ENCODE measurements around the gene ADGRD1.

The ADGRD1 gene

GRCh38 chr12:130966443-130967030 lies 12.8 kb downstream of the ADGRD1 start:
- no peak for DNase-seq (ENCODE audit: low read depth)

- no peak for DNase-seq (ENCODE audit: low read depth)
These were observed 13.9 kb downstream of the ADGRD1 start for GRCh38 chr12:130967636-130968035.

- DNase-seq (ENCODE audit: low read depth): no peak
These were observed 14.9 kb downstream of the ADGRD1 start for GRCh38 chr12:130968611-130969010.

DNA sequence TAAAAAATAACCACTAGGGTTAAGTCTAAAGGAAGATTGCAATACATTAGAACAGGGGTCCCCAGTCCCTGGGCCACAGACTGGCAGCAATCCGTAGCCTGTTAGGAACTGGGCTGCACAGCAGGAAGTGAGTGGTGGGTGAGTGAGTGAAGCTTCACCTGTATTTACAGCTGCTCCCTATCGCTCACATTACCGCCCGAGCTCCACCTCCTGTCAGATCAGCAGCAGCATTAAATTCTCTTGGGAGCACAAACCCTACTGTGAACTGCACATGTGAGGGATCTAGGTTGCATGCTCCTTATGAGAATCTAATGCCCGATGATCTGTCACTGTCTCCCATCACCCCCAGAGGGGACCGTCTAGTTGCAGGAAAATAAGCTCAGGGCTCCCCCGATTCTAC lies 15.5 kb downstream of the ADGRD1 start:
- DNase-seq (ENCODE audit: low read depth): no peak

DNA sequence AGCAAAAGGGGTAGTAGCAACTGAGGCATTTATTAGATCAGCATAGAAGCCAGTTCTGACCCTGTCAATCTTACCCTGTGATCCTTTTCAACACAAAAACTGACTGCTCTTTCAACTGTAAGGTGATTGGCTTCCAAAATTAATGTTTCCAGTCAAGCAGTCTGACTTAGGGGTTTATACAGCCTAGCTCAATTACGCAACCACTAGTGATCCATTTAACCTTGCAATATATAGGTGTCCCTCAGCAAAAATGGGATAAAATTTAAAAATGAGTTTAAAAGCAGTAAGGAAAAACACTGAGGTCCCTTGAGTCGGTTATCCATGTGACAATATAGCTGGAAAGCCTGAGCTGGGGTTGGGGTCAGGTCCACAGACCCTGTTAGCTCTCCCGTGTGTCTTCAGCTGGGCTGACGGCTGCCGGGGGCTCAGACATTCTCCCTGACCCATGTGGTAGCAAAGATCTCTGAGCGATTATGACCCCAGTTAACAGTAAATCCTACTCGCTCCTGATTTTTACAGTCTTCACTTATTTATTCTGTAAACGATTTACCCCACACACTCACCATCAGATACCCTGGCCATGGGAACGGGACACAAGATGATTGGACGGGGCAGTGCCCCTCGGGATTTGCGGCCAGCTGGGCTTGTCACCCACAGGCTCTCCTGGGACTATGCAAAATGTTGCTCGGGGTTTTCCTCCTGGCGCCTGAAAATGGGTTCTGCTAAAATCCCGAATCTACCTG lies 16.6 kb downstream of the ADGRD1 start:
- no peak for DNase-seq (ENCODE audit: low read depth)

- DNase-seq (ENCODE audit: low read depth): no peak
These were observed 17.2 kb downstream of the ADGRD1 start for GRCh38 chr12:130970908-130971233.

GRCh38 chr12:130971925-130972585 lies 18.3 kb downstream of the ADGRD1 start:
- no peak for DNase-seq (ENCODE audit: low read depth)

DNA sequence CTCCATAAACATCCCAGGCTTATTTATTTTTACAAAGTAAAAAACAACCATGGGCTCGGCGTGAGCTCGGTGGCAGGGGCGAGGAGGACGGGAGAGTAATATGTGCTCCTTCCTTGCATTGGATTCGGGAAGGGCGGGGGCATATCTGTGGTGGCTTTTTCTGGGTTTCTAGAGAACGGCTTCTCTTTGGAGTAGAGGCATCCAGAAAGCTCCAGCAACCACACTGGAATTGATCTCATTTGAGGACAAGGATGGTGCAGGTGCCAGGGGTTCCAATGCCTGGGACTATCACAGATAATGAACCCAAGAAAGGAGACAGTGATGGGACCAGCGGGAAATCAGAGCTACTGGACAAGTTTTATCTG lies 18.9 kb downstream of the ADGRD1 start:
- no peak for DNase-seq (ENCODE audit: low read depth)

- DNase-seq (ENCODE audit: low read depth): no peak
These were observed 19.4 kb downstream of the ADGRD1 start for GRCh38 chr12:130973109-130973508.

GRCh38 chr12:130973906-130974305 lies 20.2 kb downstream of the ADGRD1 start:
- DNase-seq (ENCODE audit: low read depth): no peak

- DNase-seq (ENCODE audit: low read depth): no peak
These were observed 21.4 kb downstream of the ADGRD1 start for GRCh38 chr12:130975116-130975515.

- no peak for DNase-seq (ENCODE audit: low read depth)
These were observed 22.5 kb downstream of the ADGRD1 start for GRCh38 chr12:130976171-130976720.

DNA sequence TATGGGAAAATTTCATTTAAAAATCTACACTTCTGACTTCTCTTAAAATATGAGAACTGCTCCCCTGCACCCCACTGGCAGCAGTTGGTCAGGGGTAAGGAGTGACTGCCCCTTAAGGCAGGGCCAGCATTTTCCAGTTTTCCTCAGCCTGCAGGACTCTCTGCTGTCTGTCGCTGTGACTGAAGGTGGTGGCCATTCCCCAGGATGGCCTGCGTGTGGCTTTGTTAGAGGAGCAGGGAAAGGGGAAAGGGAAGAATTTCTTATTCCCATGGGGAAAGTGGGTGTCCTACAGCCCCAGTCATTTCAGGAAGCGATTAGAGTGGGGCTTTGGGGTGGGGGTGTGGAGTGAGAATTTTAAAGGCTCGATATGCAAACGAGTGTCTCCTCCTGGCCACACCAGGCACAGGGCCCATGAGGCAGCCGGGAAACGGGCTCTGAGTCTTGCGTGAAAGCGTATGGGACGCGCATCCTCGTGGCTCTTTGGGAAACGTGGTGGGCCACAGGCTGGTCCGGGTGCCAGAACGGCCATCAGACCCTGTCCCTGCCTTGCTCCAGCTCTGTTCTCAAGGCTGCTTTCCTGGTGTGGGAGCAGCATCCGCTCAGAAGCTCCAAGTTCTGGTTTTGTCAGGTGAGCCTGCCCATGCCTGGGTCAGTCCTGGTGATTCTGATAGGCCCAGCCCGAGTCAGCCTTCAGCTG lies 23.5 kb downstream of the ADGRD1 start:
- DNase-seq (ENCODE audit: low read depth): no peak

DNA sequence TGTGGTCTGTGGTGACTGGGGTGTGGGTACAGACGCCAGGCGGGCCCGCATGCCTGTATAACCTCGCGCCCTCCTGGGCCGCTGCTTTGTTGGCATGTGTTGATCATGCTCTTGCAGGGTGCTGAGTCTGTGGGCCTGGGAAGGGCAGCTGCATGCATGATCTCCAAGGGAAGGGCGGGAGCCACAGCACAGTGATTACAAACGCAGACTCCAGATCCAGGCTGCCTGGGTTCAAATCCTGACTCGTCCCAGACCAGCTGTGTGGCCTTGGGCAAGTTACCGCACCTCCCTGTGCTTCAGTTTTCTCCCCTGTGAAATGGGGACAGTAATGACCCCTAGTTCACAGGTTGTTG lies 24.0 kb downstream of the ADGRD1 start:
- DNase-seq (ENCODE audit: low read depth): no peak

DNA sequence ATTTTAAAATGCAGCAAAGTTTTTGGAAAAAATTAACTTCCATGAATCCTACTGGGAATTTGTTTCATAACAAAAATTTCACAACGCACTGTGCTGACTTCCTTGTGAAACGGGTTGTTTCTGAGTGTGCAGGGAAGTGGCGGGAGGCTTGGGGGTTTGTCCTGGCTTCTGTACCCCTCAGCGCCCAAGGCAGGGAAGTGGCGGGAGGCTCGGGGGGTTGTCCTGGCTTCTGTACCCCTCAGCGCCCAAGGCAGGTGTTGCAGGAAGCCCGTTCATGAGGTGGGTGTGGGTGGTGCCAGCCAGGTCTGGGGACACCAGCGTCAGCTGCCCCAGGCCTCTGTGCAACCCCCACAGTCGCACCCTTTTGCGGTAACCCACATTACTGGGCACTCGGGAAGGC lies 25.1 kb downstream of the ADGRD1 start:
- DNase-seq (ENCODE audit: low read depth): no peak

DNA sequence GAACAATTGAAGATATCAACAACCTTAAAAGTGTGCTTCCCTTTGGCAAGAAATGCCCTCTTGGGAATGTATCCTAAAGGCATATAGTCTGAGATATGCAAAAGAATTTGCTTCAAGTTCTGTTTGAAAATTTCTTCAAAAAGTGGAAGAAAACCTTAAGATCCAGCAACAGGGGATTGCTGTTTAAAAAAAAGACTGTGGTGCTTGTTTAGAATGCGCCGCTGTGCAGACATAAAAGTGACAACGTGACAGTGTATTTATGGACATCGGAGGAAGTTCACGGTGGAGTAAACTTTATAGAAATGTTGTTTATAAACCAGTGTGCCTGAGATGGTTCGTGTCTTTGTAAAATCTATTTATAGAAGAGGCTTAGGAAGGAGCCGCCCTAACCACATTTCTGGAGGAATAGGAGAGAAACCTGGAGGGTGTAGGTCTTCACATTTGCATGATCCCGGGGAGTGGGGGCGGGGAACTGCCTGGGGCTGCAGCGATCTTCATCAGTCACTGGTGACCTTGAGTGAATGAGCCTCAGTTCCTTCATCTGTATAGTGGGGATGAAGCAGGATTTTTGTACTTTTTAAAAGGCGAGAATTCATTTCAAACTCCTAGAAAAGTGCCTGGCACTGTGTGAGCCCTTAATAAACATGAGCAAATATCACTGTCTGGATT lies 27.5 kb downstream of the ADGRD1 start:
- no peak for DNase-seq (ENCODE audit: low read depth)

DNA sequence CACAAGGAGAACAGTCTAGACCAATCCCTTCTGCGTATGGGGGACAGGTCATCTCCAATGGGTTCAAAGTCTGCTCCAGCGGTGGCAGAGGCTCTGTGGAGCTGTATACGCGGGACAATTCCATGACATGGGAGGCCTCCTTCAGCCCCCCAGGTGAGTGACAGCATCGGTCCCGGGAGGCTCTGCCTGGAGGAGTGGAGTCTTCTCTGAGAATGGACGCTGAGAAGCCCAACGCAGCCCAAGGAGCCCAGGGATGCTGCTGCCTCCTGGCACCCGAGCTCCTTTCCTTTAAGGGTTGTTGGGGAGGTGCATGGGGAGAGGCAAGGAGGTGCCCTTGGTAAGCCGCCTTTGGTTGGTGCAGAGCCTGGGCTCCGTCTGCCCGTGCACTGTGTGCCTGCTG lies 28.2 kb downstream of the ADGRD1 start:
- DNase-seq (ENCODE audit: low read depth): no peak

GRCh38 chr12:130982565-130983225 lies 29.0 kb downstream of the ADGRD1 start:
- no peak for DNase-seq (ENCODE audit: low read depth)

GRCh38 chr12:130983328-130984017 lies 29.8 kb downstream of the ADGRD1 start:
- no peak for DNase-seq (ENCODE audit: low read depth)

GRCh38 chr12:130984183-130985058 lies 30.7 kb downstream of the ADGRD1 start:
- no peak for DNase-seq (ENCODE audit: low read depth)
